PFSK-1 (cell line): ENCODE measurements around the gene CORO2B.

Experiments
- FOXP2 ChIP-seq: optimal IDR thresholded peaks from 2 replicates; pipeline ENCODE3; 2011; ENCODE audit warnings: borderline replicate concordance, control low read depth, inconsistent platforms; ENCODE audit not compliant: insufficient read depth; ENCODE audit errors: extremely low read length, extremely low read depth
- POLR2AphosphoS5 ChIP-seq: IDR thresholded peaks from 2 replicates; pipeline ENCODE4 v1.6.1; 2012; ENCODE audit warnings: low read depth, mild to moderate bottlenecking, control low read depth, low read length, moderate library complexity
- SIN3A ChIP-seq: IDR thresholded peaks from 2 replicates; pipeline ENCODE4 v1.6.1; 2012; ENCODE audit warnings: mild to moderate bottlenecking, low read length, moderate library complexity, borderline replicate concordance; ENCODE audit not compliant: insufficient read depth
- TAF1 ChIP-seq: IDR thresholded peaks from 2 replicates; pipeline ENCODE4 v1.6.1; 2012; ENCODE audit warnings: low read length, control low read depth, borderline replicate concordance; ENCODE audit not compliant: insufficient read depth
- TF ChIP-seq, protein P1 (sequence below), 2 experiments: IDR thresholded peaks; 2 replicates each; pipeline versions ENCODE4 v1.6.1 to v1.8.0; 2011 to 2012; ENCODE audit warnings: low read depth in 2 of 2, low read length in 2 of 2, control low read depth in 1 of 2, inconsistent platforms in 1 of 2, mild to moderate bottlenecking in 1 of 2, moderate library complexity in 1 of 2; ENCODE audit not compliant: insufficient read depth in 1 of 2

Gene CORO2B

GRCh38 chr15:68576235-68576892 lies 2.4 kb upstream of the CORO2B start:
- TF ChIP-seq SIN3A = no peak
- TF ChIP-seq TAF1 = no peak
- TF ChIP-seq, protein P1, sequence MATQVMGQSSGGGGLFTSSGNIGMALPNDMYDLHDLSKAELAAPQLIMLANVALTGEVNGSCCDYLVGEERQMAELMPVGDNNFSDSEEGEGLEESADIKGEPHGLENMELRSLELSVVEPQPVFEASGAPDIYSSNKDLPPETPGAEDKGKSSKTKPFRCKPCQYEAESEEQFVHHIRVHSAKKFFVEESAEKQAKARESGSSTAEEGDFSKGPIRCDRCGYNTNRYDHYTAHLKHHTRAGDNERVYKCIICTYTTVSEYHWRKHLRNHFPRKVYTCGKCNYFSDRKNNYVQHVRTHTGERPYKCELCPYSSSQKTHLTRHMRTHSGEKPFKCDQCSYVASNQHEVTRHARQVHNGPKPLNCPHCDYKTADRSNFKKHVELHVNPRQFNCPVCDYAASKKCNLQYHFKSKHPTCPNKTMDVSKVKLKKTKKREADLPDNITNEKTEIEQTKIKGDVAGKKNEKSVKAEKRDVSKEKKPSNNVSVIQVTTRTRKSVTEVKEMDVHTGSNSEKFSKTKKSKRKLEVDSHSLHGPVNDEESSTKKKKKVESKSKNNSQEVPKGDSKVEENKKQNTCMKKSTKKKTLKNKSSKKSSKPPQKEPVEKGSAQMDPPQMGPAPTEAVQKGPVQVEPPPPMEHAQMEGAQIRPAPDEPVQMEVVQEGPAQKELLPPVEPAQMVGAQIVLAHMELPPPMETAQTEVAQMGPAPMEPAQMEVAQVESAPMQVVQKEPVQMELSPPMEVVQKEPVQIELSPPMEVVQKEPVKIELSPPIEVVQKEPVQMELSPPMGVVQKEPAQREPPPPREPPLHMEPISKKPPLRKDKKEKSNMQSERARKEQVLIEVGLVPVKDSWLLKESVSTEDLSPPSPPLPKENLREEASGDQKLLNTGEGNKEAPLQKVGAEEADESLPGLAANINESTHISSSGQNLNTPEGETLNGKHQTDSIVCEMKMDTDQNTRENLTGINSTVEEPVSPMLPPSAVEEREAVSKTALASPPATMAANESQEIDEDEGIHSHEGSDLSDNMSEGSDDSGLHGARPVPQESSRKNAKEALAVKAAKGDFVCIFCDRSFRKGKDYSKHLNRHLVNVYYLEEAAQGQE (IDR thresholded peaks at IDR 0.05; ENCODE audit: insufficient read depth in 1 of 2, low read depth in 2 of 2, low read length in 2 of 2) = peak; percentile 39 to 75; a peak in 3 of 4 replicates
- no peak for TF ChIP-seq FOXP2
- no peak for TF ChIP-seq POLR2AphosphoS5

GRCh38 chr15:68578175-68578979 lies 416 bp upstream of the CORO2B start:
- TF ChIP-seq SIN3A = no peak
- TF ChIP-seq, protein P1 (IDR thresholded peaks at IDR 0.05; ENCODE audit: insufficient read depth in 1 of 2, low read depth in 2 of 2, low read length in 2 of 2) = no peak
- TF ChIP-seq POLR2AphosphoS5 = no peak
- TF ChIP-seq FOXP2 = no peak
- no peak for TF ChIP-seq TAF1

GRCh38 chr15:68580026-68580882 lies 1.5 kb downstream of the CORO2B start:
- TF ChIP-seq TAF1 = no peak
- TF ChIP-seq FOXP2 = no peak
- no peak for TF ChIP-seq SIN3A
- TF ChIP-seq, protein P1 (IDR thresholded peaks at IDR 0.05; ENCODE audit: insufficient read depth in 1 of 2, low read depth in 2 of 2, low read length in 2 of 2) = no peak
- TF ChIP-seq POLR2AphosphoS5 = no peak

GRCh38 chr15:68580883-68581155 lies 2.0 kb downstream of the CORO2B start:
- TF ChIP-seq POLR2AphosphoS5 = no peak
- TF ChIP-seq SIN3A = no peak
- TF ChIP-seq FOXP2 = no peak
- TF ChIP-seq, protein P1 (IDR thresholded peaks at IDR 0.05; ENCODE audit: insufficient read depth in 1 of 2, low read depth in 2 of 2, low read length in 2 of 2) = no peak
- no peak for TF ChIP-seq TAF1
